A673 (cell line): Measurements from ENCODE around the gene MTF2. TPM values are rescaled to one million over a fixed set of nuclear protein-coding genes. Genes with fewer than 3 reads are reported as not detected.

Experiments
- BruUV-seq: library from RNA; stranded (reverse); fragments of 400-500 nt; replicated peaks from 2 replicates; lab custom pipeline; 2021; lab: Mats Ljungman, UMichigan
- CTCF ChIA-PET: fragments of 300-600 bp; sonication (Branson Sonifier 250); formaldehyde crosslinking; loops from one replicate; lab custom pipeline; 2022; ENCODE audit warnings: antibody characterized with exemption; lab: Charles Lee
- POLR2A ChIA-PET: fragments of 300-600 bp; sonication (Branson Sonifier 250); formaldehyde crosslinking; loops from one replicate; lab custom pipeline; 2022; ENCODE audit warnings: antibody characterized with exemption; ENCODE audit not compliant: low non-redundant PET; lab: Charles Lee
- DNase-seq: peaks from one replicate; pipeline ENCODE4 v3.0.0-alpha.2; 2015; ENCODE audit warnings: low spot score
- H3K27ac ChIP-seq: fragments of 200-600 bp; sonication (generic); 2 replicates; pipeline ENCODE4 v1.5.1; 2016; ENCODE audit warnings: mixed run types, low read depth, mild to moderate bottlenecking, mixed read lengths, antibody characterized with exemption, low read length; ENCODE audit not compliant: poor library complexity, severe bottlenecking
- H3K27me3 ChIP-seq: fragments of 200-600 bp; sonication (generic); replicated peaks from 2 replicates; pipeline ENCODE4 v1.6.1; 2017; ENCODE audit warnings: mixed run types, low read depth, mild to moderate bottlenecking, mixed read lengths, antibody characterized with exemption, low read length; ENCODE audit not compliant: insufficient read depth, poor library complexity
- H3K36me3 ChIP-seq: fragments of 200-600 bp; sonication (generic); 2 replicates; pipeline ENCODE4 v1.6.1; 2016; ENCODE audit warnings: mixed run types, mild to moderate bottlenecking, mixed read lengths, antibody characterized with exemption, low read length; ENCODE audit not compliant: insufficient read depth, poor library complexity, severe bottlenecking
- H3K4me1 ChIP-seq: fragments of 200-600 bp; sonication (generic); 2 replicates; pipeline ENCODE4 v1.6.1; 2017; ENCODE audit warnings: mixed run types, mild to moderate bottlenecking, mixed read lengths, antibody characterized with exemption, low read length; ENCODE audit not compliant: insufficient read depth, poor library complexity, severe bottlenecking
- H3K4me3 ChIP-seq: fragments of 200-600 bp; sonication (generic); 2 replicates; pipeline ENCODE4 v1.5.1; 2016; ENCODE audit warnings: low read depth, mixed run types, mild to moderate bottlenecking, mixed read lengths, low read length; ENCODE audit not compliant: poor library complexity, severe bottlenecking
- H3K9me3 ChIP-seq: fragments of 200-600 bp; sonication (generic); 2 replicates; pipeline ENCODE4 v1.6.1; 2016; ENCODE audit warnings: mixed run types, low read depth, mild to moderate bottlenecking, mixed read lengths, antibody characterized with exemption, low read length; ENCODE audit not compliant: poor library complexity, severe bottlenecking
- EZH2 ChIP-seq: fragments of 200-600 bp; sonication (generic); IDR thresholded peaks from 2 replicates; pipeline ENCODE4 v1.6.1; 2017; ENCODE audit warnings: borderline replicate concordance, low read depth, mild to moderate bottlenecking, mixed read lengths, antibody characterized with exemption, low read length; ENCODE audit not compliant: poor library complexity, severe bottlenecking
- intact Hi-C: fragments of 100-400 bp; cut with micrococcal nuclease; formaldehyde crosslinking; loops from one replicate; pipeline ENCODE4 v1.10.0; 2022; ENCODE audit not compliant: unreplicated experiment
- total RNA-seq: library from RNA; stranded (reverse); gene quantifications from 2 replicates; pipeline ENCODE4 v1.2.3, GENCODE V29; 2021
- TF ChIP-seq, protein P1 (sequence below): fragments of 300-800, 200-600 bp; sonication (generic); conservative IDR thresholded peaks from 2 replicates; pipeline ENCODE4 v1.5.1; 2017; ENCODE audit warnings: low read depth, mild to moderate bottlenecking, antibody characterized with exemption, low read length, moderate library complexity, mixed read lengths

The MTF2 gene
- total RNA-seq, 1 experiment from 2014 or later = 68.5 TPM

DNA sequence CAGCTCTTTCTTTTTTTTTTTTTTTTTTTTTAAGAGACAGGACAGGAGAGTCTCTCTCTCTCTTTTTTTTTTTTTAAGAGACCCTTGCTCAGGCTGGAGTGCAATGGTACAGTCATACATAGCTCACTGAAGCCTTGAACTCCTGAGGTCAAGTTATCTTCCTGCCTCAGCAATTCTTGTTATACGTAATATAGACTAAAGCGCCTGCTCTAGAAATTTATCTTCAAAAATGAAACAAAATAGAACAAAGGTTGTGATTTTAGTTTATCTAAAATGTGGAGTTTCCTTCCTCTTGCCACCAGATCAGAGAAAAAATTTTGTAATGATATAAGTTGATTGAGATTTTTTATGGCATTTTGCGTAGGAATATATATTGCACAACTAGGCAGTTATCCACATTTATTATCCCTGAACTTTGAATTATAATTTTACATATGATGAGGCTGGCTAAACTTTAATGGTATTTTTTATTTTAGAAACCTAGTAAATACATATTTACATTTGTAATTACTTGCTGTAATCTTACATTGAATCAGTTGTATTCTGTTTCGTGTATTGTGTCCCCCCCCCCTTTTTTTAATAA lies 44.2 kb downstream of the MTF2 start:
- H3K4me3 ChIP-seq = no peak overlapping the region
- H3K36me3 ChIP-seq = peaks cover 47% of the 10 kb centered on the region
- H3K9me3 ChIP-seq = no peaks in the 10 kb centered on the region
- TF ChIP-seq EZH2 = no peak
- TF ChIP-seq, protein P1, sequence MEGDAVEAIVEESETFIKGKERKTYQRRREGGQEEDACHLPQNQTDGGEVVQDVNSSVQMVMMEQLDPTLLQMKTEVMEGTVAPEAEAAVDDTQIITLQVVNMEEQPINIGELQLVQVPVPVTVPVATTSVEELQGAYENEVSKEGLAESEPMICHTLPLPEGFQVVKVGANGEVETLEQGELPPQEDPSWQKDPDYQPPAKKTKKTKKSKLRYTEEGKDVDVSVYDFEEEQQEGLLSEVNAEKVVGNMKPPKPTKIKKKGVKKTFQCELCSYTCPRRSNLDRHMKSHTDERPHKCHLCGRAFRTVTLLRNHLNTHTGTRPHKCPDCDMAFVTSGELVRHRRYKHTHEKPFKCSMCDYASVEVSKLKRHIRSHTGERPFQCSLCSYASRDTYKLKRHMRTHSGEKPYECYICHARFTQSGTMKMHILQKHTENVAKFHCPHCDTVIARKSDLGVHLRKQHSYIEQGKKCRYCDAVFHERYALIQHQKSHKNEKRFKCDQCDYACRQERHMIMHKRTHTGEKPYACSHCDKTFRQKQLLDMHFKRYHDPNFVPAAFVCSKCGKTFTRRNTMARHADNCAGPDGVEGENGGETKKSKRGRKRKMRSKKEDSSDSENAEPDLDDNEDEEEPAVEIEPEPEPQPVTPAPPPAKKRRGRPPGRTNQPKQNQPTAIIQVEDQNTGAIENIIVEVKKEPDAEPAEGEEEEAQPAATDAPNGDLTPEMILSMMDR = no peak
- BruUV-seq = no TSS peak
- peaks cover 6% of the 10 kb centered on the region for H3K4me1 ChIP-seq
- no peak for DNase-seq
- ChIA-PET POLR2A (no interaction called here), CTCF (no interaction called here)
- intact Hi-C loops = no loop called here
- no peaks in the 10 kb centered on the region for H3K27me3 ChIP-seq
- H3K27ac ChIP-seq = no peak overlapping the region

DNA sequence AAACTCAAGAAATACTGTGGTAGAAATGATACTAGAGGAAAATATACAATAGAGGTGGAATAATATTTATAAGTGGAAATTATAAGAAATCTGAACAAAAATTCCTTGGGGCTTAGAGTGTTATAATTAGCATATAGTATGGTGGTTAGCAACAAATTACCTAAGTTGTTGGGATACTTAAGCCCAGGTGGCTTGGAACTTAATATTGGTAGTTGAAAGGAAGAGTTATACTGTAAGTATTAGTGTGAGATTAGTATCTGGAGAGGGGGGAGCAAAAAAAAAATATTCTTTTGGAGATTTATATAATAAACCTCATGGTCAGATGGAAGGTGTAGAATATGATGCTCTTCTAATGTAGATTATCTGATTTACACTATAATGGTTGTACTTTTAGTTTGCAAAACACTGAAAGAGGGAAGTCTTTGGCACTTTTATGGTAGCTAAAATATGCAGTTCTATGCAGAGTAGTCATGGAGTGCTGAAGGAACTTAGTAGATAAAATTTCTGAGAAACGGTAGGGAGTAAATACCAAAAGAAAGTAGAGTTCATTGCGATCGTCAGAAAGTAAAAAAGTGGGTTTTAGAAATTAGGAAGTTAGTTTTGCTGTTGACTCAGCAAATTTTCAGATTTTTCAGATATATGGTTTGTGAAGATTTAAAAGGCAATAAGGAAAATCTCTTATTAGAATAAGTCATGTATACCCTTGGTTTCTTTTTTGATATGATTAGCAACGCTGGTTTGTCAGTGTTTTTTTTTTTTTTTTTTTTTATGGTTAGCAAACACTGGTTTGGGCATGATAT lies 45.7 kb downstream of the MTF2 start:
- DNase-seq = no peak
- TF ChIP-seq, protein P1 = no peak
- TF ChIP-seq EZH2 = no peak
- Histone ChIP-seq H3K4me1 (peaks cover 6% of the 10 kb centered on the region), H3K27me3 (no peaks in the 10 kb centered on the region), H3K4me3 (no peak overlapping the region), H3K9me3 (no peaks in the 10 kb centered on the region), H3K36me3 (peaks cover 39% of the 10 kb centered on the region), H3K27ac (no peak overlapping the region)
- no TSS peak for BruUV-seq
- intact Hi-C loops = no loop called here
- ChIA-PET CTCF (no interaction called here), POLR2A (no interaction called here)

DNA sequence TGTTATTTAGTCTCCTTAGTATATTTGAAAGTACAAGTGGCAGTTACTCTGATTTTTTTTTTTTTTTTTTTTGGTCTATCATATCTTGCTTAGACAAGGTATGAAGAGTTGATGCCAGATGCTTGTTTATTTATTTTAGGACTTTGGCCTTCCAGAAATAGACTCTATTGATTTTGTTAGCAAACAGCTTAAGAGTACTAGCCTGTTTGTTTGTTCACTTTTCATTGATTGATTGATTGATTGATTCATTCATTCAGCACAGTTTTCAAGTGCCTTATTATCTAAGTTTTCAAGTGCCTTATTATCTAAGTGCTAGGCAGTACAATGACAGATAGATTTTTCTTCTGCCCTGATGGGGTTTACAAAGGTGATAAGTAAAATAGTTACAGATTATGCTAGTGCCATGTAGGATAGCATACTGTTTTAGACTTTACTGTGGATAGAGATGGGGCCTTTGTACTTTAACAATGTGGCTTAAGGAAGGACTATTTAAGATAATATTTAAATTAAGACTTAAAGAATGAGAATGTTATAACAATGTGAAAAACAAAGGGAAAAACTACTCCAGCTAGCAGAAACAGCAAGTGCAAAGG lies 50.5 kb downstream of the MTF2 start:
- ChIA-PET CTCF (no interaction called here), POLR2A (no interaction called here)
- no peak overlapping the region for H3K4me3 ChIP-seq
- no peak for DNase-seq
- peaks cover 36% of the 10 kb centered on the region for H3K36me3 ChIP-seq
- BruUV-seq = no TSS peak
- no peaks in the 10 kb centered on the region for H3K4me1 ChIP-seq
- intact Hi-C loops = no loop called here
- no peaks in the 10 kb centered on the region for H3K27me3 ChIP-seq
- no peaks in the 10 kb centered on the region for H3K9me3 ChIP-seq
- H3K27ac ChIP-seq = no peak overlapping the region
- TF ChIP-seq EZH2 = no peak
- TF ChIP-seq, protein P1 = no peak
